Memory B cell (primary cell): ENCODE results near the gene AADACL3.

Source experiments
- ATAC-seq: fragments of 150-1000 bp; cut with Tn5 transposase; 2 replicates; pipeline ENCODE4 v1.10.0; 2021; ENCODE audit warnings: low read depth, mild to moderate bottlenecking, moderate library complexity
- DNase-seq, 2 donors: peaks; one replicate each; pipeline ENCODE4 v3.0.0; 2022; ENCODE audit warnings: low spot score in 2 of 2
- H3K27ac Mint-ChIP-seq: one replicate; pipeline ENCODE4 v1.8.0; 2022; ENCODE audit warnings: mild to moderate bottlenecking, moderate library complexity, mixed read lengths
- H3K27me3 Mint-ChIP-seq: one replicate; pipeline ENCODE4 v1.8.0; 2022; ENCODE audit warnings: mixed read lengths
- H3K36me3 Mint-ChIP-seq: one replicate; pipeline ENCODE4 v1.8.0; 2022; ENCODE audit warnings: mild to moderate bottlenecking, mixed read lengths
- H3K4me1 Mint-ChIP-seq: one replicate; pipeline ENCODE4 v1.8.0; 2022; ENCODE audit warnings: mixed read lengths
- H3K4me3 Mint-ChIP-seq: one replicate; pipeline ENCODE4 v1.8.0; 2022; ENCODE audit warnings: mild to moderate bottlenecking, moderate library complexity, mixed read lengths
- H3K9me3 Mint-ChIP-seq: one replicate; pipeline ENCODE4 v1.8.0; 2022; ENCODE audit warnings: mixed read lengths

AADACL3 gene

GRCh38 chr1:12738934-12739333, 23.0 kb downstream of the AADACL3 start:
- Mint-ChIP-seq H3K36me3 (peaks cover 4% of the 10 kb centered on the region), H3K4me1 (no peaks in the 10 kb centered on the region), H3K27ac (no peak overlapping the region), H3K4me3 (no peak overlapping the region), H3K27me3 (peaks cover 16% of the 10 kb centered on the region), H3K9me3 (peaks cover 11% of the 10 kb centered on the region)
- ATAC-seq, result no peak
- no peak for DNase-seq

- Mint-ChIP-seq H3K4me3 (no peak overlapping the region), H3K4me1 (no peaks in the 10 kb centered on the region), H3K36me3 (peaks cover 5% of the 10 kb centered on the region), H3K9me3 (peaks cover 11% of the 10 kb centered on the region), H3K27me3 (peaks cover 21% of the 10 kb centered on the region), H3K27ac (no peak overlapping the region)
- DNase-seq (no peak), ATAC-seq (no peak)
Measured at GRCh38 chr1:12739613-12740012, 23.7 kb downstream of the AADACL3 start.

- Mint-ChIP-seq H3K4me1 (no peaks in the 10 kb centered on the region), H3K27ac (no peak overlapping the region), H3K4me3 (no peak overlapping the region), H3K9me3 (peaks cover 3% of the 10 kb centered on the region), H3K27me3 (peaks cover 19% of the 10 kb centered on the region), H3K36me3 (peaks cover 1% of the 10 kb centered on the region)
- no peak for ATAC-seq
- DNase-seq, result no peak
Measured at GRCh38 chr1:12741946-12742345, 26.0 kb downstream of the AADACL3 start.

GRCh38 chr1:12745126-12745991, 29.4 kb downstream of the AADACL3 start:
- no peak for ATAC-seq
- Mint-ChIP-seq H3K27ac (no peak overlapping the region), H3K4me3 (no peak overlapping the region), H3K9me3 (peaks cover 11% of the 10 kb centered on the region), H3K4me1 (no peaks in the 10 kb centered on the region), H3K36me3 (peaks cover 1% of the 10 kb centered on the region), H3K27me3 (peaks cover 16% of the 10 kb centered on the region)
- DNase-seq, result no peak

GRCh38 chr1:12745992-12746323, 30.0 kb downstream of the AADACL3 start, which contains the start of gene CFAP107:
CFAP107 (plus strand) TSS chr1:12746200; CDS start chr1:12746431, 231 bp downstream.
- peaks cover 13% of the 10 kb centered on the region for H3K9me3 Mint-ChIP-seq
- DNase-seq, result no peak
- peaks cover 1% of the 10 kb centered on the region for H3K36me3 Mint-ChIP-seq
- H3K27me3 Mint-ChIP-seq, result peaks cover 18% of the 10 kb centered on the region
- H3K4me3 Mint-ChIP-seq, result no peak within 1 kb of the TSS
- ATAC-seq, result no peak
- H3K4me1 Mint-ChIP-seq, result no peaks in the 10 kb centered on the region
- no peak within 1 kb of the TSS for H3K27ac Mint-ChIP-seq

- no peak for ATAC-seq
- Mint-ChIP-seq H3K9me3 (peaks cover 15% of the 10 kb centered on the region), H3K36me3 (peaks cover 1% of the 10 kb centered on the region), H3K27ac (no peak overlapping the region), H3K4me1 (no peaks in the 10 kb centered on the region), H3K4me3 (no peak overlapping the region), H3K27me3 (peaks cover 19% of the 10 kb centered on the region)
- DNase-seq, result no peak
Measured at GRCh38 chr1:12748778-12749355, 33.0 kb downstream of the AADACL3 start.

GRCh38 chr1:12754738-12755137, 38.8 kb downstream of the AADACL3 start:
- no peaks in the 10 kb centered on the region for H3K4me1 Mint-ChIP-seq
- H3K36me3 Mint-ChIP-seq, result no peaks in the 10 kb centered on the region
- H3K4me3 Mint-ChIP-seq, result no peak overlapping the region
- DNase-seq (no peak), ATAC-seq (no peak)
- no peak overlapping the region for H3K27ac Mint-ChIP-seq
- H3K27me3 Mint-ChIP-seq, result peaks cover 12% of the 10 kb centered on the region
- peaks cover 8% of the 10 kb centered on the region for H3K9me3 Mint-ChIP-seq

- H3K27ac Mint-ChIP-seq, result no peak overlapping the region
- no peaks in the 10 kb centered on the region for H3K9me3 Mint-ChIP-seq
- DNase-seq (no peak), ATAC-seq (no peak)
- H3K36me3 Mint-ChIP-seq, result no peaks in the 10 kb centered on the region
- peaks cover 9% of the 10 kb centered on the region for H3K27me3 Mint-ChIP-seq
- no peak overlapping the region for H3K4me3 Mint-ChIP-seq
- no peaks in the 10 kb centered on the region for H3K4me1 Mint-ChIP-seq
Measured at GRCh38 chr1:12756273-12756672, 40.4 kb downstream of the AADACL3 start.

- DNase-seq (no peak), ATAC-seq (no peak)
- Mint-ChIP-seq H3K4me1 (no peaks in the 10 kb centered on the region), H3K27me3 (peaks cover 9% of the 10 kb centered on the region), H3K36me3 (no peaks in the 10 kb centered on the region), H3K27ac (no peak overlapping the region), H3K9me3 (no peaks in the 10 kb centered on the region), H3K4me3 (no peak overlapping the region)
Measured at GRCh38 chr1:12756768-12757413, 41.0 kb downstream of the AADACL3 start.

GRCh38 chr1:12757836-12758235, 41.9 kb downstream of the AADACL3 start:
- H3K9me3 Mint-ChIP-seq, result no peaks in the 10 kb centered on the region
- no peak overlapping the region for H3K27ac Mint-ChIP-seq
- H3K4me3 Mint-ChIP-seq, result no peak overlapping the region
- H3K27me3 Mint-ChIP-seq, result peaks cover 9% of the 10 kb centered on the region
- DNase-seq (no peak), ATAC-seq (no peak)
- H3K36me3 Mint-ChIP-seq, result no peaks in the 10 kb centered on the region
- H3K4me1 Mint-ChIP-seq, result no peaks in the 10 kb centered on the region

- H3K27ac Mint-ChIP-seq, result no peak overlapping the region
- H3K4me3 Mint-ChIP-seq, result no peak overlapping the region
- no peak for DNase-seq
- no peaks in the 10 kb centered on the region for H3K9me3 Mint-ChIP-seq
- H3K4me1 Mint-ChIP-seq, result no peaks in the 10 kb centered on the region
- peaks cover 8% of the 10 kb centered on the region for H3K27me3 Mint-ChIP-seq
- H3K36me3 Mint-ChIP-seq, result no peaks in the 10 kb centered on the region
- no peak for ATAC-seq
Measured at GRCh38 chr1:12760256-12760795, 44.4 kb downstream of the AADACL3 start.

GRCh38 chr1:12761781-12762180, 45.9 kb downstream of the AADACL3 start:
- Mint-ChIP-seq H3K27ac (no peak overlapping the region), H3K27me3 (peaks cover 8% of the 10 kb centered on the region), H3K4me1 (no peaks in the 10 kb centered on the region), H3K4me3 (no peak overlapping the region), H3K9me3 (no peaks in the 10 kb centered on the region), H3K36me3 (no peaks in the 10 kb centered on the region)
- ATAC-seq, result no peak
- DNase-seq, result no peak

GRCh38 chr1:12762766-12763165, 46.9 kb downstream of the AADACL3 start:
- H3K27ac Mint-ChIP-seq, result no peak overlapping the region
- DNase-seq, result no peak
- no peaks in the 10 kb centered on the region for H3K36me3 Mint-ChIP-seq
- no peaks in the 10 kb centered on the region for H3K9me3 Mint-ChIP-seq
- H3K4me3 Mint-ChIP-seq, result no peak overlapping the region
- ATAC-seq, result no peak
- peaks cover 7% of the 10 kb centered on the region for H3K27me3 Mint-ChIP-seq
- H3K4me1 Mint-ChIP-seq, result no peaks in the 10 kb centered on the region

GRCh38 chr1:12763479-12763878, 47.6 kb downstream of the AADACL3 start:
- ATAC-seq (no peak), DNase-seq (no peak)
- no peak overlapping the region for H3K4me3 Mint-ChIP-seq
- H3K27ac Mint-ChIP-seq, result no peak overlapping the region
- H3K4me1 Mint-ChIP-seq, result no peaks in the 10 kb centered on the region
- H3K27me3 Mint-ChIP-seq, result peaks cover 10% of the 10 kb centered on the region
- no peaks in the 10 kb centered on the region for H3K9me3 Mint-ChIP-seq
- no peaks in the 10 kb centered on the region for H3K36me3 Mint-ChIP-seq
